HCT116 (cell line): ENCODE data around the gene ARHGDIA.

ENCODE experiments used
- CTCF ChIP-seq, 3 experiments: fragments of 200-600 bp in 1 of 3; sonication (generic) in 1 of 3; IDR thresholded peaks in 2 of 3; conservative IDR thresholded peaks in 1 of 3; 2 replicates each; pipeline ENCODE4 v1.5.1; 2012 to 2017; ENCODE audit warnings: low read depth in 2 of 3, low read length in 2 of 3, antibody characterized with exemption in 1 of 3, borderline replicate concordance in 1 of 3, control low read depth in 1 of 3, mild to moderate bottlenecking in 1 of 3, mixed read lengths in 1 of 3, mixed run types in 1 of 3, moderate library complexity in 1 of 3; ENCODE audit not compliant: insufficient read depth in 1 of 3
- EZH2 ChIP-seq: fragments of 200-600 bp; sonication (generic); IDR thresholded peaks from 2 replicates; pipeline ENCODE4 v1.6.1; 2017; ENCODE audit warnings: antibody characterized with exemption, mixed run types
- FOSL1 ChIP-seq: IDR thresholded peaks from 2 replicates; pipeline ENCODE4 v1.6.1; 2012; ENCODE audit warnings: low read depth
- MAX ChIP-seq: IDR thresholded peaks from 2 replicates; pipeline ENCODE4 v1.6.1; 2012
- POLR2AphosphoS5 ChIP-seq: IDR thresholded peaks from 2 replicates; pipeline ENCODE4 v1.6.1; 2011; ENCODE audit warnings: mild to moderate bottlenecking, low read depth, low read length, moderate library complexity
- RAD21 ChIP-seq: IDR thresholded peaks from 2 replicates; pipeline ENCODE4 v1.6.1; 2012; ENCODE audit warnings: low read depth, mild to moderate bottlenecking
- REST ChIP-seq: IDR thresholded peaks from 2 replicates; pipeline ENCODE4 v1.6.1; 2012; ENCODE audit warnings: low read depth
- ZNF274 ChIP-seq: fragments of 200-500 bp; sonication (Bioruptor generic); IDR thresholded peaks from 2 replicates; pipeline ENCODE4 v1.6.1; 2014; ENCODE audit warnings: mild to moderate bottlenecking, low read depth, low read length, inconsistent platforms

- no peak for TF ChIP-seq CTCF (IDR thresholded peaks at IDR 0.05 in 2 of 3, conservative IDR thresholded peaks at IDR 0.05 in 1 of 3; ENCODE audit: borderline replicate concordance in 1 of 3, insufficient read depth in 1 of 3, low read depth in 2 of 3, low read length in 2 of 3)
- TF ChIP-seq RAD21, result no peak
- 0 out of 2 replicates have a peak, but pooled peaks have one; percentile 32 for TF ChIP-seq POLR2AphosphoS5
- no peak for TF ChIP-seq ZNF274
- no peak for TF ChIP-seq REST
- TF ChIP-seq FOSL1, result no peak
- no peak for TF ChIP-seq MAX
- no peak for TF ChIP-seq EZH2
These were observed 24.1 kb downstream of the ARHGDIA start for GRCh38 chr17:81846743-81847689.
